GM19193 (cell line): ENCODE results near the gene INPP5D.

Experiments
- POLR2A ChIP-seq: IDR thresholded peaks from 4 replicates; pipeline ENCODE4 v1.6.1; 2011; ENCODE audit not compliant: insufficient read depth, insufficient read length; ENCODE audit errors: extremely low read depth

INPP5D gene

GRCh38 chr2:233256048-233256447 is 195.9 kb downstream of the INPP5D start:
- no peak for TF ChIP-seq POLR2A
